ENCODE data around the gene PHLDB2. TPM values are rescaled to one million over a fixed set of nuclear protein-coding genes. Genes with fewer than 3 reads are reported as not detected.

Gene PHLDB2
- total RNA-seq, 5 donors from 2014 or later (not counting 1 experiment from before 2014, with no cell fraction given): 2.0 to 12.1 (median 3.9) TPM

- ChIA-PET CTCF (interaction anchor here in 1 of 2 donors (1.0 kb wide), 1 partner anchor 17 kb away, joined by 3 read pairs; no protein-coding TSS in a partner anchor), POLR2A (no interaction called here)
- H3K4me1 ChIP-seq (ENCODE audit: control insufficient read depth in 1 of 2, extremely low read depth in 1 of 2, insufficient read depth in 2 of 2, low read length in 2 of 2): no peaks in the 10 kb centered on the region
- H3K4me3 ChIP-seq (ENCODE audit: control insufficient read depth in 1 of 2, extremely low read depth in 1 of 2, low read length in 1 of 2): no peak overlapping the region
- Mint-ChIP-seq H3K36me3 (peaks cover 12% of the 10 kb centered on the region), H3K27me3 (peaks cover 0 to 3% of the 10 kb centered on the region in 2 donors), H3K4me1 (no peaks in the 10 kb centered on the region), H3K4me3 (no peak overlapping the region), H3K27ac (no peak overlapping the region), H3K9me3 (no peaks in the 10 kb centered on the region)
- DNase-seq: no peak
- no peak for ATAC-seq (replicated peaks in 1 of 4)
- H3K27me3 ChIP-seq (replicated peaks in 1 of 2; ENCODE audit: control insufficient read depth in 2 of 2, extremely low read depth in 1 of 2, insufficient read depth in 2 of 2, low read length in 1 of 2): no peaks in the 10 kb centered on the region
- WGBS (ENCODE audit: insufficient coverage): no CpG with 5 or more reads among the region's 2 CpGs
- no peak overlapping the region for H3K27ac ChIP-seq (ENCODE audit: low read length)
- H3K9me3 ChIP-seq: no peaks in the 10 kb centered on the region
- no peaks in the 10 kb centered on the region for H3K36me3 ChIP-seq (ENCODE audit: control insufficient read depth in 2 of 2, extremely low read depth in 1 of 2, insufficient read depth in 1 of 2, low read length in 1 of 2)
Measured at GRCh38 chr3:111951032-111951431, 92.0 kb downstream of the PHLDB2 start.

DNA sequence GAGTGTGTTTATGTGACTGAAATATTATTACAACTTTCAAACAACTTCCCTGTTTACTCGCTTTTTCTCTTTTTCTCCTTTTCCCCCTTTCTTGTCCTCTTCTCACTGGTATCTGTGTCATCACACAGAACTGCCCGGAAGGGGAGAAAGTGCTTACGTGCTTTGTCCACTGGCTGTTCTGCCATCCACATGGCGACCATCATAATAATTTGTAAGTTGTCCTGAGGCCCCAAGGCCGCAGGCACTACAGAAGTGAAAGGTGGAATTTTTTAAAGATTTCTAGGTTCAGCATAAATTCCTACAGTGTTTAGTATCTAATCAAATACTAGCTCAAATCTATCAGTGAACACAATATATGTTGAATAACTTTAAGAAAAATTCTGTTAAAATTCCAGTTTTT lies 93.0 kb downstream of the PHLDB2 start:
- no peak overlapping the region for H3K4me3 Mint-ChIP-seq

GRCh38 chr3:111952866-111953450 lies 93.9 kb downstream of the PHLDB2 start:
- no peak overlapping the region for H3K4me3 ChIP-seq (ENCODE audit: control insufficient read depth in 1 of 2, extremely low read depth in 1 of 2, low read length in 1 of 2)
- ATAC-seq (replicated peaks in 1 of 4) (no peak), DNase-seq (no peak)
- Mint-ChIP-seq H3K27ac (no peak overlapping the region), H3K27me3 (peaks cover 0 to 3% of the 10 kb centered on the region in 2 donors), H3K9me3 (no peaks in the 10 kb centered on the region), H3K4me1 (no peaks in the 10 kb centered on the region), H3K4me3 (no peak overlapping the region), H3K36me3 (peaks cover 12% of the 10 kb centered on the region)
- ChIA-PET CTCF (no interaction called here), POLR2A (no interaction called here)
- H3K36me3 ChIP-seq (ENCODE audit: control insufficient read depth in 2 of 2, extremely low read depth in 1 of 2, insufficient read depth in 1 of 2, low read length in 1 of 2): no peaks in the 10 kb centered on the region
- H3K27ac ChIP-seq (ENCODE audit: low read length): no peak overlapping the region
- H3K27me3 ChIP-seq (replicated peaks in 1 of 2; ENCODE audit: control insufficient read depth in 2 of 2, extremely low read depth in 1 of 2, insufficient read depth in 2 of 2, low read length in 1 of 2): no peaks in the 10 kb centered on the region
- 93% methylated on average over 2 of the region's 6 CpGs for WGBS (ENCODE audit: insufficient coverage)
- H3K4me1 ChIP-seq (ENCODE audit: control insufficient read depth in 1 of 2, extremely low read depth in 1 of 2, insufficient read depth in 2 of 2, low read length in 2 of 2): no peaks in the 10 kb centered on the region
- no peaks in the 10 kb centered on the region for H3K9me3 ChIP-seq

More for the DNA sequence above, 93.0 kb downstream of the PHLDB2 start:
- peaks cover 12% of the 10 kb centered on the region for H3K36me3 Mint-ChIP-seq
- ChIA-PET POLR2A (no interaction called here), CTCF (no interaction called here)
- Histone ChIP-seq H3K27ac (ENCODE audit: low read length) (no peak overlapping the region), H3K36me3 (ENCODE audit: control insufficient read depth in 2 of 2, extremely low read depth in 1 of 2, insufficient read depth in 1 of 2, low read length in 1 of 2) (no peaks in the 10 kb centered on the region), H3K4me3 (ENCODE audit: control insufficient read depth in 1 of 2, extremely low read depth in 1 of 2, low read length in 1 of 2) (no peak overlapping the region), H3K27me3 (replicated peaks in 1 of 2; ENCODE audit: control insufficient read depth in 2 of 2, extremely low read depth in 1 of 2, insufficient read depth in 2 of 2, low read length in 1 of 2) (no peaks in the 10 kb centered on the region), H3K4me1 (ENCODE audit: control insufficient read depth in 1 of 2, extremely low read depth in 1 of 2, insufficient read depth in 2 of 2, low read length in 2 of 2) (no peaks in the 10 kb centered on the region), H3K9me3 (no peaks in the 10 kb centered on the region)
- no peaks in the 10 kb centered on the region for H3K9me3 Mint-ChIP-seq
- H3K27me3 Mint-ChIP-seq: peaks cover 0 to 3% of the 10 kb centered on the region in 2 donors
- ATAC-seq (replicated peaks in 1 of 4): no peak
- no peaks in the 10 kb centered on the region for H3K4me1 Mint-ChIP-seq
- WGBS (ENCODE audit: insufficient coverage): no CpG with 5 or more reads among the region's 5 CpGs
- DNase-seq: no peak
- no peak overlapping the region for H3K27ac Mint-ChIP-seq

- no peak for DNase-seq
- CTCF ChIA-PET: interaction anchor here (0.6 to 1.2 kb wide), 4 partner anchors 11 to 262 kb away, joined by 3 to 8 read pairs (median 4); no protein-coding TSS in a partner anchor
Measured at GRCh38 chr3:111954228-111954990, 95.3 kb downstream of the PHLDB2 start.

DNA sequence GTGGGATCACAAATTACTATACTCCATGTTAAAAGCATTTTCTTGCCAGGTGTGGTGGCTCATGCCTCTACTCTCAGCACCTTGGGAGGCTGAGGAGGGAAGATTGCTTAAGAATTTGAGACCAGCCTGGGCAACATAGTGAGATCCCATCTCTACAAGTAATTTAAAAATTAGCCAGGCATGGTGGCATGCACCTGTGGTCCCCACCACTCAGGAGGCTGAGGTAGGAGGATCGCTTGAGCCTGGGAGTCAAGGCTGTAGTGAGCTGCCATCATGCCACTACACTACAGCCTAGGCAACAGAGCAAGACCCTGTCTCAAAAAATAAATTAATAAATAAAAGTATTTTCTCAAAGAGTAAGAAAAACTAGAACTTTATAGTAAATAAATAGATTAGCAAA lies 96.8 kb downstream of the PHLDB2 start:
- Mint-ChIP-seq H3K9me3 (no peaks in the 10 kb centered on the region), H3K27ac (no peak overlapping the region), H3K36me3 (peaks cover 8% of the 10 kb centered on the region), H3K4me3 (no peak overlapping the region), H3K27me3 (no peaks in the 10 kb centered on the region), H3K4me1 (no peaks in the 10 kb centered on the region)
- DNase-seq: no peak
- no peaks in the 10 kb centered on the region for H3K9me3 ChIP-seq
- H3K27me3 ChIP-seq (replicated peaks in 1 of 2; ENCODE audit: control insufficient read depth in 2 of 2, extremely low read depth in 1 of 2, insufficient read depth in 2 of 2, low read length in 1 of 2): no peaks in the 10 kb centered on the region
- CTCF ChIA-PET: interaction anchor here in 1 of 2 donors (0.6 kb wide), 1 partner anchor 238 kb away, joined by 3 read pairs; no protein-coding TSS in a partner anchor
- no peaks in the 10 kb centered on the region for H3K36me3 ChIP-seq (ENCODE audit: control insufficient read depth in 2 of 2, extremely low read depth in 1 of 2, insufficient read depth in 1 of 2, low read length in 1 of 2)
- no CpG with 5 or more reads among the region's 1 CpG for WGBS (ENCODE audit: insufficient coverage)
- no peak for ATAC-seq (replicated peaks in 1 of 4)
- no peaks in the 10 kb centered on the region for H3K4me1 ChIP-seq (ENCODE audit: control insufficient read depth in 1 of 2, extremely low read depth in 1 of 2, insufficient read depth in 2 of 2, low read length in 2 of 2)
- no peak overlapping the region for H3K4me3 ChIP-seq (ENCODE audit: control insufficient read depth in 1 of 2, extremely low read depth in 1 of 2, low read length in 1 of 2)
- POLR2A ChIA-PET: interaction anchor here in 1 of 2 donors (0.8 kb wide), 1 partner anchor 11 kb away, joined by 3 read pairs; no protein-coding TSS in a partner anchor
- H3K27ac ChIP-seq (ENCODE audit: low read length): no peak overlapping the region

More at GRCh38 chr3:111954228-111954990, 95.3 kb downstream of the PHLDB2 start:
- Histone ChIP-seq H3K36me3 (ENCODE audit: control insufficient read depth in 2 of 2, extremely low read depth in 1 of 2, insufficient read depth in 1 of 2, low read length in 1 of 2) (no peaks in the 10 kb centered on the region), H3K27ac (ENCODE audit: low read length) (no peak overlapping the region), H3K27me3 (replicated peaks in 1 of 2; ENCODE audit: control insufficient read depth in 2 of 2, extremely low read depth in 1 of 2, insufficient read depth in 2 of 2, low read length in 1 of 2) (no peaks in the 10 kb centered on the region), H3K4me3 (ENCODE audit: control insufficient read depth in 1 of 2, extremely low read depth in 1 of 2, low read length in 1 of 2) (no peak overlapping the region), H3K9me3 (no peaks in the 10 kb centered on the region), H3K4me1 (ENCODE audit: control insufficient read depth in 1 of 2, extremely low read depth in 1 of 2, insufficient read depth in 2 of 2, low read length in 2 of 2) (no peaks in the 10 kb centered on the region)
- H3K4me3 Mint-ChIP-seq: no peak overlapping the region
- WGBS (ENCODE audit: insufficient coverage): 100% methylated on average over 1 of the region's 6 CpGs
- peaks cover 12% of the 10 kb centered on the region for H3K36me3 Mint-ChIP-seq
- no peaks in the 10 kb centered on the region for H3K9me3 Mint-ChIP-seq
- no peak overlapping the region for H3K27ac Mint-ChIP-seq
- H3K4me1 Mint-ChIP-seq: no peaks in the 10 kb centered on the region
- POLR2A ChIA-PET: no interaction called here
- no peak for ATAC-seq (replicated peaks in 1 of 4)
- no peaks in the 10 kb centered on the region for H3K27me3 Mint-ChIP-seq

- Mint-ChIP-seq H3K4me3 (no peak overlapping the region), H3K27ac (no peak overlapping the region), H3K27me3 (no peaks in the 10 kb centered on the region), H3K4me1 (no peaks in the 10 kb centered on the region), H3K9me3 (no peaks in the 10 kb centered on the region), H3K36me3 (peaks cover 8% of the 10 kb centered on the region)
- Histone ChIP-seq H3K27ac (ENCODE audit: low read length) (no peak overlapping the region), H3K9me3 (no peaks in the 10 kb centered on the region), H3K27me3 (replicated peaks in 1 of 2; ENCODE audit: control insufficient read depth in 2 of 2, extremely low read depth in 1 of 2, insufficient read depth in 2 of 2, low read length in 1 of 2) (no peaks in the 10 kb centered on the region), H3K4me1 (ENCODE audit: control insufficient read depth in 1 of 2, extremely low read depth in 1 of 2, insufficient read depth in 2 of 2, low read length in 2 of 2) (no peaks in the 10 kb centered on the region), H3K36me3 (ENCODE audit: control insufficient read depth in 2 of 2, extremely low read depth in 1 of 2, insufficient read depth in 1 of 2, low read length in 1 of 2) (no peaks in the 10 kb centered on the region), H3K4me3 (ENCODE audit: control insufficient read depth in 1 of 2, extremely low read depth in 1 of 2, low read length in 1 of 2) (no peak overlapping the region)
- no peak for ATAC-seq (replicated peaks in 1 of 4)
- POLR2A ChIA-PET: no interaction called here
- CTCF ChIA-PET: interaction anchor here in 1 of 2 donors (0.6 to 1.0 kb wide), 2 partner anchors 32 to 239 kb away, joined by 3 read pairs; no protein-coding TSS in a partner anchor
- DNase-seq: no peak
- WGBS (ENCODE audit: insufficient coverage): 97% methylated on average over 3 of the region's 3 CpGs
Measured at GRCh38 chr3:111956449-111956848, 97.4 kb downstream of the PHLDB2 start.
